GM18909 (cell line): ENCODE data around the gene DTNBP1.

Experiments used
- ATAC-seq: cut with Tn5 transposase; IDR thresholded peaks from one replicate; pipeline ENCODE4 v1.9.1; 2021; ENCODE audit warnings: mild to moderate bottlenecking; ENCODE audit not compliant: unreplicated experiment, poor library complexity

Gene DTNBP1

GRCh38 chr6:15662326-15663129, at the start of gene DTNBP1:
Gene DTNBP1, minus strand, starts transcription at chr6:15663028. Its CDS starts 159 bp downstream, at chr6:15662869.
- ATAC-seq: peak; percentile 71

GRCh38 chr6:15709651-15710269, 46.9 kb upstream of the DTNBP1 start:
- ATAC-seq: no peak

GRCh38 chr6:15708231-15708630, 45.4 kb upstream of the DTNBP1 start:
- ATAC-seq: no peak

- no peak for ATAC-seq
These were observed 43.2 kb upstream of the DTNBP1 start for GRCh38 chr6:15705981-15706380.

GRCh38 chr6:15698471-15698870, 35.6 kb upstream of the DTNBP1 start:
- ATAC-seq: no peak

- ATAC-seq: no peak
These were observed 35.1 kb upstream of the DTNBP1 start for GRCh38 chr6:15697895-15698294.

GRCh38 chr6:15691250-15691869, 28.5 kb upstream of the DTNBP1 start:
- ATAC-seq: peak; percentile 97

GRCh38 chr6:15690510-15690909, 27.7 kb upstream of the DTNBP1 start:
- ATAC-seq: no peak

GRCh38 chr6:15689586-15690482, 27.0 kb upstream of the DTNBP1 start:
- no peak for ATAC-seq

- ATAC-seq: no peak
These were observed 22.8 kb upstream of the DTNBP1 start for GRCh38 chr6:15685619-15686018.

- ATAC-seq: no peak
These were observed 20.4 kb upstream of the DTNBP1 start for GRCh38 chr6:15682965-15683822.

- ATAC-seq: no peak
These were observed 19.1 kb upstream of the DTNBP1 start for GRCh38 chr6:15681946-15682345.

GRCh38 chr6:15678514-15678913, 15.7 kb upstream of the DTNBP1 start:
- ATAC-seq: no peak

- ATAC-seq: no peak
These were observed 15.0 kb upstream of the DTNBP1 start for GRCh38 chr6:15677822-15678221.

- no peak for ATAC-seq
These were observed 12.8 kb upstream of the DTNBP1 start for GRCh38 chr6:15675536-15676220.

GRCh38 chr6:15674690-15675386, 12.0 kb upstream of the DTNBP1 start:
- no peak for ATAC-seq

GRCh38 chr6:15673666-15674065, 10.8 kb upstream of the DTNBP1 start:
- no peak for ATAC-seq

GRCh38 chr6:15672818-15673217, 10.0 kb upstream of the DTNBP1 start:
- ATAC-seq: no peak
